Parathyroid adenoma (tissue), 2 donors: Measurements from ENCODE around the gene KANSL2.
"Not testable (repeated sequence)": the region's sequence is repeated elsewhere in the genome, so short reads cannot be mapped to it uniquely, and the experiment has no call there.

Experiments used
- H2AFZ ChIP-seq: fragments of 300-600 bp; sonication (generic); one replicate; pipeline ENCODE4 v1.7.0; 2017; ENCODE audit warnings: antibody characterized with exemption, mild to moderate bottlenecking
- H3K27ac ChIP-seq: fragments of 300-600 bp; sonication (generic); one replicate; pipeline ENCODE4 v1.7.0; 2017
- H3K27me3 ChIP-seq: fragments of 300-600 bp; sonication (generic); one replicate; pipeline ENCODE4 v1.7.0; 2017; ENCODE audit warnings: low read length; ENCODE audit not compliant: control insufficient read depth, insufficient read depth
- H3K36me3 ChIP-seq: fragments of 300-600 bp; sonication (generic); one replicate; pipeline ENCODE4 v1.7.0; 2017; ENCODE audit warnings: low read length; ENCODE audit not compliant: control insufficient read depth, insufficient read depth
- H3K4me1 ChIP-seq: fragments of 300-600 bp; sonication (generic); one replicate; pipeline ENCODE4 v1.7.0; 2017; ENCODE audit warnings: control low read depth
- H3K4me2 ChIP-seq: fragments of 300-600 bp; sonication (generic); one replicate; pipeline ENCODE4 v1.7.0; 2017; ENCODE audit warnings: low read length
- H3K4me3 ChIP-seq: fragments of 300-600 bp; sonication (generic); one replicate; pipeline ENCODE4 v1.7.0; 2017; ENCODE audit warnings: low read depth, low read length
- H3K79me2 ChIP-seq: fragments of 300-600 bp; sonication (generic); one replicate; pipeline ENCODE4 v1.7.0; 2017; ENCODE audit warnings: control low read depth
- H3K9ac ChIP-seq: fragments of 300-600 bp; sonication (generic); one replicate; pipeline ENCODE4 v1.7.0; 2017; ENCODE audit warnings: mild to moderate bottlenecking
- H3K9me3 ChIP-seq: fragments of 300-600 bp; sonication (generic); one replicate; pipeline ENCODE4 v1.7.0; 2017; ENCODE audit warnings: low read length; ENCODE audit not compliant: control insufficient read depth
- TF ChIP-seq, protein P1 (sequence below): fragments of 300-600 bp; sonication (generic); IDR thresholded peaks from one replicate; pipeline ENCODE4 v1.7.0; 2017; ENCODE audit warnings: antibody characterized with exemption, mild to moderate bottlenecking
- donor health status: primary hyperparathyroidism.

KANSL2 gene

DNA sequence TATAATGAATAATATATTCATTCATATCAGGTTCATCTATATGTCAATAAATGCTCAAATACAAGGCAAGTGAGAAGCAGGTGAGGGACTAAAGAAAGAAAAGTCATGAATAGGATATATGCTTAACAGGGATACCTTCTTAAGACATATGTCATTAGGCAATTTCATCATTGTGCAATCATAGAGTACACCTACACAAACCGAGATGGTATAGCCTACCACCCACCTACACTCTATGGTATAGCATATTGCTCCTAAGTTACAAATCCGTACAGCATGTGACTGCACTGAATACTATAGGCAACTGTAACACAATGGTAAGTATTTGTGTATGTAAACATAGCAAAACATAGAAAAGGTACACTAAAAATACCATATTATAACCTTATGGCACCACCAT lies 39.0 kb downstream of the KANSL2 start:
- no peaks in the 10 kb centered on the region for H3K27me3 ChIP-seq
- no peaks in the 10 kb centered on the region for H3K9me3 ChIP-seq
- no peak overlapping the region for H3K9ac ChIP-seq
- no peaks in the 10 kb centered on the region for H3K4me1 ChIP-seq
- no peak overlapping the region for H3K27ac ChIP-seq
- no peak overlapping the region for H2AFZ ChIP-seq
- H3K4me3 ChIP-seq, result no peak overlapping the region
- no peaks in the 10 kb centered on the region for H3K79me2 ChIP-seq
- H3K36me3 ChIP-seq, result no peaks in the 10 kb centered on the region
- H3K4me2 ChIP-seq, result no peak overlapping the region
- TF ChIP-seq, protein P1, sequence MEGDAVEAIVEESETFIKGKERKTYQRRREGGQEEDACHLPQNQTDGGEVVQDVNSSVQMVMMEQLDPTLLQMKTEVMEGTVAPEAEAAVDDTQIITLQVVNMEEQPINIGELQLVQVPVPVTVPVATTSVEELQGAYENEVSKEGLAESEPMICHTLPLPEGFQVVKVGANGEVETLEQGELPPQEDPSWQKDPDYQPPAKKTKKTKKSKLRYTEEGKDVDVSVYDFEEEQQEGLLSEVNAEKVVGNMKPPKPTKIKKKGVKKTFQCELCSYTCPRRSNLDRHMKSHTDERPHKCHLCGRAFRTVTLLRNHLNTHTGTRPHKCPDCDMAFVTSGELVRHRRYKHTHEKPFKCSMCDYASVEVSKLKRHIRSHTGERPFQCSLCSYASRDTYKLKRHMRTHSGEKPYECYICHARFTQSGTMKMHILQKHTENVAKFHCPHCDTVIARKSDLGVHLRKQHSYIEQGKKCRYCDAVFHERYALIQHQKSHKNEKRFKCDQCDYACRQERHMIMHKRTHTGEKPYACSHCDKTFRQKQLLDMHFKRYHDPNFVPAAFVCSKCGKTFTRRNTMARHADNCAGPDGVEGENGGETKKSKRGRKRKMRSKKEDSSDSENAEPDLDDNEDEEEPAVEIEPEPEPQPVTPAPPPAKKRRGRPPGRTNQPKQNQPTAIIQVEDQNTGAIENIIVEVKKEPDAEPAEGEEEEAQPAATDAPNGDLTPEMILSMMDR, result no peak

DNA sequence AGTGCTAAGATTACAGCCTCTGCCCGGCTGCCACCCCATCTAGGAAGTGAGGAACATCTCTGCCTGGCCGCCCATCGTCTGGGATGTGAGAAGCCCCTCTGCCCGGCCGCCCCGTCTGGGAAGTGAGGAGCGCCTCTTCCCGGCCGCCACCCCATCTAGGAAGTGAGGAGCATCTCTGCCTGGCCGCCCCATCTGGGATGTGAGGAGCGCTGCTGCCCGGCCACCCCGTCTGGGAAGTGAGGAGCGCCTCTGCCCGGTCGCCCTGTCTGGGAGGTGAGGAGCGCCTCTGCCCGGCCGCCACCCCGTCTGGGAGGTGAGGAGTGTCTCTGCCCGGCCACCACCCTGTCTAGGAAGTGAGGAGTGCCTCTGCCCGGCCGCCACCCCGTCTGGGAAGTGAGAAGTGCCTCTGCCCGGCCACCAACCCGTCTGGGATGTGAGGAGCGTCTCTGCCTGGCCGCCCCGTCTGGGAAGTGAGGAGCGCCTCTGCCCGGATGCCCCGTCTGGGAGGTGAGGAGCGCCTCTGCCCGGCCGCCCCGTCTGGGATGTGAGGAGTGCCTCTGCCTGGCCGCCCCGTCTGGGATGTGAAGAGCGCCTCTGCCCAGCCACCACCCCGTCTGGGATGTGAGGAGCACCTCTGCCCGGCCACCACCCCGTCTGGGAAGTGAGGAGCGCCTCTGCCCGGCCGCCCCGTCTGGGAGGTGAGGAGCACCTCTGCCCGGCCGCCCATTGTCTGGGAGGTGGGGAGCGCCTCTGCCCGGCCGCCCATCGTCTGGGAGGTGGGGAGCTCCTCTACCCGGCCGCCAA lies 40.1 kb downstream of the KANSL2 start:
- not testable (repeated sequence) for H3K27ac ChIP-seq, H3K9ac ChIP-seq, H2AFZ ChIP-seq, H3K79me2 ChIP-seq, H3K9me3 ChIP-seq, H3K4me1 ChIP-seq, H3K27me3 ChIP-seq, H3K4me3 ChIP-seq, H3K36me3 ChIP-seq, H3K4me2 ChIP-seq

DNA sequence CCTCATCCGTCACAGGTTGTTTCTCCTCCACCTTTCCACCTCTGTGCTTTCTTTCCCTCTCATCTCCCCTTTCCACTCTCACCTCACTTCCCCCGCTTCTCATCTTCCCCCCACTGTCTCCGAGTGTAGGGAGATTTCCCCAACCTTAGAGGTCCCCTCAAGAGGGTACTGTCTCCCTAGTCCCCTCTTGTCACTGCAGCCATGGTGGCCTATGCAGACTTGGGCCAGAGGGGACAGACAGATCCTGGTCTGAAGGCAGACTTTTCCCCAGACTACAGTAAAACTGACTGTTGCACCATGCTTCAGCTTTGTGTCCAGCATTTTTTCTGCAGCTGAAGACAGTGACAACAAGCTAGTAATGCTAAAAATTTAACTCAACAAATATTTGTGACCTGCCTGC lies 41.2 kb downstream of the KANSL2 start:
- Histone ChIP-seq H3K9ac (no peak overlapping the region), H3K36me3 (no peaks in the 10 kb centered on the region), H3K4me3 (no peak overlapping the region), H2AFZ (no peak overlapping the region), H3K27ac (no peak overlapping the region), H3K27me3 (no peaks in the 10 kb centered on the region), H3K9me3 (no peaks in the 10 kb centered on the region), H3K79me2 (no peaks in the 10 kb centered on the region), H3K4me2 (no peak overlapping the region), H3K4me1 (no peaks in the 10 kb centered on the region)
- TF ChIP-seq, protein P1, result no peak

DNA sequence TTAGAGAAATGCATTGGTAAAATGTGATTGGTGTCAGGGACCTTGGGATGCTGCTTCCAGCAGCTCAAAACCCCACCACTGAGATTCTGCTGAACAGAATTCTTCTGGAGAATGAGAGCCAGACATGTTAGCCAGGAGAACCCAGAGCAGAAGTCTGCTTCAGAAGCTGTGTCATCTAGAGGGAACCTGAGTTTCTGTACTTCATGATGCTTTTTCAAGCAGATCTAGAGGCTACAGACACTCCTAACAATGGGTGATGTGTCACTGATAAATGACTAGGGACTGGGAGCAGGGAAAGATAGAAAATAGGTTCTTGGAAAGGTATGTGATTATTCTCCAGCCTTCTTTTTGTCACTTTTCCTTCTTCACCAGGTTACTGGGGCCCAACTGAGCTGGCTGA lies 41.6 kb downstream of the KANSL2 start:
- no peak overlapping the region for H3K4me2 ChIP-seq

DNA sequence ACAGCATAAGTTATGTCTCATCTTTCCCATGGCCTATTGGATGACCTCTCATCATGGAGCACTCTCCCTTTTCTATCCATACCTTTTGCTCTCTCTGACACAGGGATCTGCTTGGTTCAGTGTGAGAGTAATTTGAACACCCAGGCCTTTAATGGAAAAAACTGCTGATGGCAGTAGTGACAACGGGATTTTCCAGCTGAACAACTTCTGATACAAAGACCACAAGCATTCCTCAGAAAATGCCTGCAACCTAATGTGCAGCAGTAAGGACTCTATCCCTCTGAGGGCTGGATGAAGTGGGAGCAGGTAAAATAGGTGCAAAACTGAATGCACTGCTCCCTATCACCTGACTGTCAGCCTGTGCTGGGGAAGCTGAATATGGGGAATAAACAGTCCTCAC lies 51.0 kb downstream of the KANSL2 start:
- Histone ChIP-seq H3K9me3 (no peaks in the 10 kb centered on the region), H3K79me2 (no peaks in the 10 kb centered on the region), H3K36me3 (no peaks in the 10 kb centered on the region), H3K4me1 (no peaks in the 10 kb centered on the region), H2AFZ (no peak overlapping the region), H3K4me2 (no peak overlapping the region), H3K27ac (no peak overlapping the region), H3K9ac (no peak overlapping the region), H3K27me3 (no peaks in the 10 kb centered on the region), H3K4me3 (no peak overlapping the region)
- TF ChIP-seq, protein P1, result no peak

More for the DNA sequence above, 41.6 kb downstream of the KANSL2 start:
- Histone ChIP-seq H3K4me1 (no peaks in the 10 kb centered on the region), H3K9ac (no peak overlapping the region), H3K27me3 (no peaks in the 10 kb centered on the region), H3K79me2 (no peaks in the 10 kb centered on the region), H2AFZ (no peak overlapping the region), H3K36me3 (no peaks in the 10 kb centered on the region), H3K9me3 (no peaks in the 10 kb centered on the region), H3K4me3 (no peak overlapping the region), H3K27ac (no peak overlapping the region)
- TF ChIP-seq, protein P1, result no peak
